ENCODE measurements around the gene ARHGEF28. TPM values are rescaled to one million over a fixed set of nuclear protein-coding genes. Genes with fewer than 3 reads are reported as not detected.

The ARHGEF28 gene
- total RNA-seq, 1 experiment from 2014 or later = 1.7 TPM

GRCh38 chr5:73900566-73900965 is 274.6 kb downstream of the ARHGEF28 start:
- no peak for DNase-seq (ENCODE audit: low spot score)

- peak; percentile 68 for DNase-seq (ENCODE audit: low spot score)
Observed at GRCh38 chr5:73901043-73901442, 275.0 kb downstream of the ARHGEF28 start.

- DNase-seq (ENCODE audit: low spot score) = no peak
Observed at GRCh38 chr5:73901455-73901854, 275.5 kb downstream of the ARHGEF28 start.

GRCh38 chr5:73902327-73903051 is 276.5 kb downstream of the ARHGEF28 start:
- DNase-seq (ENCODE audit: low spot score) = peak; percentile 60

GRCh38 chr5:73903169-73903568 is 277.2 kb downstream of the ARHGEF28 start:
- no peak for DNase-seq (ENCODE audit: low spot score)

GRCh38 chr5:73906277-73906676 is 280.3 kb downstream of the ARHGEF28 start:
- DNase-seq (ENCODE audit: low spot score) = no peak

GRCh38 chr5:73907164-73907563 is 281.2 kb downstream of the ARHGEF28 start:
- no peak for DNase-seq (ENCODE audit: low spot score)

GRCh38 chr5:73908395-73908794 is 282.4 kb downstream of the ARHGEF28 start:
- no peak for DNase-seq (ENCODE audit: low spot score)

- no peak for DNase-seq (ENCODE audit: low spot score)
Observed at GRCh38 chr5:73908846-73909245, 282.9 kb downstream of the ARHGEF28 start.

GRCh38 chr5:73909474-73909873 is 283.5 kb downstream of the ARHGEF28 start:
- DNase-seq (ENCODE audit: low spot score) = no peak

- DNase-seq (ENCODE audit: low spot score) = peak; percentile 26
Observed at GRCh38 chr5:73911761-73912393, 285.9 kb downstream of the ARHGEF28 start.

- DNase-seq (ENCODE audit: low spot score) = no peak
Observed at GRCh38 chr5:73912821-73913271, 286.9 kb downstream of the ARHGEF28 start.

- no peak for DNase-seq (ENCODE audit: low spot score)
Observed at GRCh38 chr5:73913971-73914370, 288.0 kb downstream of the ARHGEF28 start.

GRCh38 chr5:73915345-73915744 is 289.3 kb downstream of the ARHGEF28 start:
- DNase-seq (ENCODE audit: low spot score) = no peak

- DNase-seq (ENCODE audit: low spot score) = no peak
Observed at GRCh38 chr5:73917433-73917832, 291.4 kb downstream of the ARHGEF28 start.

- no peak for DNase-seq (ENCODE audit: low spot score)
Observed at GRCh38 chr5:73917891-73918290, 291.9 kb downstream of the ARHGEF28 start.

- DNase-seq (ENCODE audit: low spot score) = no peak
Observed at GRCh38 chr5:73918791-73919221, 292.8 kb downstream of the ARHGEF28 start.

- no peak for DNase-seq (ENCODE audit: low spot score)
Observed at GRCh38 chr5:73921741-73922140, 295.7 kb downstream of the ARHGEF28 start.

- DNase-seq (ENCODE audit: low spot score) = no peak
Observed at GRCh38 chr5:73922224-73922623, 296.2 kb downstream of the ARHGEF28 start.

GRCh38 chr5:73922875-73923557 is 297.0 kb downstream of the ARHGEF28 start:
- no peak for DNase-seq (ENCODE audit: low spot score)

GRCh38 chr5:73928476-73929070 is 302.6 kb downstream of the ARHGEF28 start:
- DNase-seq (ENCODE audit: low spot score) = no peak

GRCh38 chr5:73935719-73936118 is 309.7 kb downstream of the ARHGEF28 start:
- DNase-seq (ENCODE audit: low spot score) = no peak
